GM18502 (cell line): ENCODE results near the gene BICRAL.
"Not testable (repeated sequence)": the region's sequence is repeated elsewhere in the genome, so short reads cannot be mapped to it uniquely, and the experiment has no call there.

Source experiments
- ATAC-seq: cut with Tn5 transposase; IDR thresholded peaks from one replicate; pipeline ENCODE4 v1.9.1; 2021; ENCODE audit warnings: mild to moderate bottlenecking; ENCODE audit not compliant: unreplicated experiment, poor library complexity

Gene BICRAL

GRCh38 chr6:42787063-42787472 is 5.2 kb downstream of the BICRAL start:
- ATAC-seq, result no peak

GRCh38 chr6:42788671-42789070 is 6.8 kb downstream of the BICRAL start:
- no peak for ATAC-seq

GRCh38 chr6:42790549-42791181 is 8.8 kb downstream of the BICRAL start:
- ATAC-seq, result no peak

GRCh38 chr6:42791706-42792320 is 10.0 kb downstream of the BICRAL start:
- ATAC-seq, result no peak

- no peak for ATAC-seq
Measured at GRCh38 chr6:42795651-42796050, 13.8 kb downstream of the BICRAL start.

- ATAC-seq, result no peak
Measured at GRCh38 chr6:42796171-42796570, 14.3 kb downstream of the BICRAL start.

GRCh38 chr6:42797696-42798095 is 15.8 kb downstream of the BICRAL start:
- not testable (repeated sequence) for ATAC-seq

GRCh38 chr6:42805297-42805861 is 23.5 kb downstream of the BICRAL start:
- no peak for ATAC-seq

GRCh38 chr6:42806359-42806758 is 24.5 kb downstream of the BICRAL start:
- ATAC-seq, result not testable (repeated sequence)

- no peak for ATAC-seq
Measured at GRCh38 chr6:42808492-42809483, 26.9 kb downstream of the BICRAL start.

GRCh38 chr6:42813074-42813645 is 31.3 kb downstream of the BICRAL start:
- no peak for ATAC-seq

- no peak for ATAC-seq
Measured at GRCh38 chr6:42813906-42814444, 32.1 kb downstream of the BICRAL start.

GRCh38 chr6:42815726-42816125 is 33.9 kb downstream of the BICRAL start:
- not testable (repeated sequence) for ATAC-seq

GRCh38 chr6:42817907-42818306 is 36.1 kb downstream of the BICRAL start:
- no peak for ATAC-seq

GRCh38 chr6:42818416-42818815 is 36.6 kb downstream of the BICRAL start:
- no peak for ATAC-seq

GRCh38 chr6:42818878-42819277 is 37.0 kb downstream of the BICRAL start:
- no peak for ATAC-seq

- ATAC-seq, result no peak
Measured at GRCh38 chr6:42819803-42820511, 38.1 kb downstream of the BICRAL start.

GRCh38 chr6:42820512-42821340 is 38.9 kb downstream of the BICRAL start:
- ATAC-seq, result no peak

- ATAC-seq, result no peak
Measured at GRCh38 chr6:42821341-42821668, 39.5 kb downstream of the BICRAL start.
